Measurements from ENCODE around the gene FLII. TPM values are rescaled to one million over a fixed set of nuclear protein-coding genes. Genes with fewer than 3 reads are reported as not detected.

The FLII gene
- total RNA-seq, 4 donors from 2014 or later = 283 to 543 (median 310) TPM

DNA sequence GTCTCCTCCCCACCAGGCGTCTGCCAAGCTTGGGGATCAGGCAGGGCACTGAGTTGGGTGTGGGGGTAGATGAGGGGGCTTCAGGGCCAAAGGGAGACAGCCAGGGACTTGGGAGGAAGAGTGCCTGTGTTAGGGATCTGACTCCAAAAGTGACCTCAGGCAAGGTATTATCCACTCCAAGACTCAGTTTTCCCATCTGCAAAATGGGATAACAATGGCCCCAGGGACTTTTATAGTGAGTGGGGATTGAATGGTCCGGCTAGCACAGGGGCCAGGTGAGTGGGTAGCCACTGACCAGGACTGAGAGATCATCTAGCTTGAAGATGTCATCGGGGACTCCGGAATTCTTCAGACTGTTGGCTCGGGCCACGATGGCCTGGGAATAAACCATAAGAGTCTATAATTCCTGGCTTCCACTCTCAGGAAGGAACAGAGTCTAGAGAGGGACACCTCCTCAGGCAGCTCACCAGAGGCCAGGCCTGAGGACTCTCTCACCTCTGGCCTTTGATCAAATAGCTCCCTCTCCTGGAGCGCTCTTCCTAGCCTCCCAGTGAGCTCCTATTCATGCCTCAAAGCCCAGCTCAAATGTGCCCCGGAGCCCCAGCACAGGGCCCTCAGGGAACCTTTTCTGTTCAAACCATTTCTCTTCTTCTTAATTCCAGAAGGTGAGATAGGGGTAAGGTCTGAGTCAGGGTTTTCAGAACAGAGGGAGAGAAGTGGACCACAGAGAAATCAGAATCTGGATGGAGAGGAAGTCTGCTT is 3.5 kb downstream of the FLII start:
- Histone ChIP-seq H3K4me3 (no peak overlapping the region), H3K36me3 (peaks cover 0 to 68% of the 10 kb centered on the region in 2 donors), H3K27ac (no peak overlapping the region), H3K27me3 (no peaks in the 10 kb centered on the region), H3K4me1 (peaks cover 0 to 37% (median 20%) of the 10 kb centered on the region in 3 donors), H3K9me3 (no peaks in the 10 kb centered on the region)
- TF ChIP-seq POLR2AphosphoS5 (IDR thresholded peaks at IDR 0.05) (no peak), POLR2A (IDR thresholded peaks at IDR 0.05) (no peak), CTCF (IDR thresholded peaks at IDR 0.05) (no peak), EP300 (IDR thresholded peaks at IDR 0.05) (no peak)
- 100% methylated on average over 3 of the region's 8 CpGs for WGBS, 2 donors (ENCODE audit: low coverage in 1 of 2)
- ATAC-seq = no peak

DNA sequence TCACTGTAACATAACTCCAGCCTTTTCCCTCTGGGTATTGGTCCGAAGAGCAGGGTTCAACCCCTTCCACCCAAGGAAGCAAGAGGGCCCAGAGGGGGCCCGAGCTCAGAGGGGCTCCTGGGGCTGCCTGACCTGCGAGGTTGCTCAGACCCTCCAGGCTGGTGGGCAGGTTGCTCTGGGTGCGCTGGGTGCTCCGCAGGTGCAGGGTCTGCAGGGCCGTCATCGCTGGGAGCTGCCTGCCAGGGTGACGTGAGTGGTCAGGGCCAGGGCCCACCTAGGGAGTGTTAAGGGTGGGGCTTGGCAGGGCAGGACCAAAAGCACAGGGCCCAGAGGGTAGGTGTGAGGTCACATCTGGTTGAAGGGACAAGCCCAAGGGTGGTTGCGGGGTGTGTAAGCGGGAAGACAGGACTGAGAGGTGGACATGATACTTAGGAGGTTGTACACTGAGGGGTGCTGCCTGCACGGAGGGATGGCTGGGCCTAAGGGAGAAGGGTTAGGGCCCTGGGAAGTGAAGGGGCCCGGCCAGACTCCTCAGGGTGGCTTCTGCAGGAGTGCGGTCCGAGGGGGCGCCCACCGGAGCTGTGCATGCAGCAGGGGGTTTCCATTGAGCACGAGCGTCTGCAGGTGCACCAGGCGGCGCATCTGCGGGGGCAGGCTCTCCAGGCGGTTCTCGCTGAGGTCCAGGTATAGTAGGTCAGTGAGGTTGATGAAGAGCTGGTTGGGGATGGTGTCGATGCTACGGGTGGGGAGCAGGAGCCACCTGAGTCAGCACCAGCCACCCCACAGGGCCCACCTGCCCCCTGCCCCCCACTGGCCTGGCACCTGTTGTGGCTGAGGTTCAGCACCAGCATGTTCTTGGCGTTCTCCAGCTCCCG is 4.4 kb downstream of the FLII start:
- no peak overlapping the region for H3K27ac ChIP-seq
- peaks cover 0 to 77% of the 10 kb centered on the region in 2 donors for H3K36me3 ChIP-seq
- no peak for TF ChIP-seq POLR2AphosphoS5 (IDR thresholded peaks at IDR 0.05)
- TF ChIP-seq CTCF (IDR thresholded peaks at IDR 0.05) = no peak
- no peak for TF ChIP-seq POLR2A (IDR thresholded peaks at IDR 0.05)
- no peak for TF ChIP-seq EP300 (IDR thresholded peaks at IDR 0.05)
- H3K9me3 ChIP-seq = no peaks in the 10 kb centered on the region
- WGBS, 2 donors (ENCODE audit: low coverage in 1 of 2) = 75 to 80% methylated on average over 1 to 5 of the region's 27 CpGs
- H3K4me3 ChIP-seq = no peak overlapping the region
- no peaks in the 10 kb centered on the region for H3K27me3 ChIP-seq
- H3K4me1 ChIP-seq = peaks cover 0 to 28% (median 18%) of the 10 kb centered on the region in 3 donors
- no peak for ATAC-seq

- Histone ChIP-seq H3K27me3 (no peaks in the 10 kb centered on the region), H3K4me1 (peaks cover 0 to 30% (median 19%) of the 10 kb centered on the region in 3 donors), H3K4me3 (no peak overlapping the region), H3K36me3 (peaks cover 0 to 85% of the 10 kb centered on the region in 2 donors), H3K27ac (no peak overlapping the region), H3K9me3 (no peaks in the 10 kb centered on the region)
- no peak for TF ChIP-seq CTCF (IDR thresholded peaks at IDR 0.05)
- TF ChIP-seq EP300 (IDR thresholded peaks at IDR 0.05) = no peak
- no peak for TF ChIP-seq POLR2AphosphoS5 (IDR thresholded peaks at IDR 0.05)
- TF ChIP-seq POLR2A (IDR thresholded peaks at IDR 0.05) = no peak
- no peak for ATAC-seq
- 82% methylated on average over 2 of the region's 16 CpGs; no CpG with 5 or more reads in 1 of the 2 donors for WGBS, 2 donors (ENCODE audit: low coverage in 1 of 2)
Observed at GRCh38 chr17:18253187-18253884, 5.2 kb downstream of the FLII start.

DNA sequence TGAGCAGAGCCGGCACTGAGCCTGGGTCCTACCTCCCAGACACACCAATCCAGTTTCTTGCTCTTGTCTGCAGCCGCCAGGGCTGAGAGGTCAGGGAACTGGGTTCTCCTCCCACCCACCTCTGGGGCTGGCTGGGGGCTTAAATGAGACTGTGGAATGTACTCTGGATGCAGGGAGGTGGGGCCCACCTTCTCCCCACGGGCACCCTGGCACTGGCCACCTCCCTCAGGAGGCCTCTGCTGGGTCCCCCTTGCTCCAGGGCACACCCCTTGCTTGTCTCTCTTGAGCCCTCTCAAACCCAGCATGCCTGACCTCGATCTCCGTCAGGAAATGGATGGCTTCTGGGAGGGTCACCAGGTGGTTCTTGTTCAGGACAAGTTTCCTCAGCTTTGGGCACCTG is 6.4 kb downstream of the FLII start:
- no peak overlapping the region for H3K27ac ChIP-seq
- H3K36me3 ChIP-seq = peaks cover 0 to 97% of the 10 kb centered on the region in 2 donors
- H3K4me3 ChIP-seq = no peak overlapping the region
- TF ChIP-seq EP300 (IDR thresholded peaks at IDR 0.05) = no peak
- TF ChIP-seq CTCF (IDR thresholded peaks at IDR 0.05) = no peak
- no peak for TF ChIP-seq POLR2AphosphoS5 (IDR thresholded peaks at IDR 0.05)
- no peak for TF ChIP-seq POLR2A (IDR thresholded peaks at IDR 0.05)
- 60% methylated on average over 1 of the region's 5 CpGs; no CpG with 5 or more reads in 1 of the 2 donors for WGBS, 2 donors (ENCODE audit: low coverage in 1 of 2)
- no peak for ATAC-seq
- H3K9me3 ChIP-seq = no peaks in the 10 kb centered on the region
- no peaks in the 10 kb centered on the region for H3K27me3 ChIP-seq
- peaks cover 0 to 36% (median 24%) of the 10 kb centered on the region in 3 donors for H3K4me1 ChIP-seq
